NCI-H2196 (cell line): ENCODE results near the gene KCNK16.

Source experiments
- DNase-seq: peaks from one replicate; lab custom pipeline; 2025; ENCODE audit not compliant: unreplicated experiment; lab: John Stamatoyannopoulos, UW

KCNK16 gene

DNA sequence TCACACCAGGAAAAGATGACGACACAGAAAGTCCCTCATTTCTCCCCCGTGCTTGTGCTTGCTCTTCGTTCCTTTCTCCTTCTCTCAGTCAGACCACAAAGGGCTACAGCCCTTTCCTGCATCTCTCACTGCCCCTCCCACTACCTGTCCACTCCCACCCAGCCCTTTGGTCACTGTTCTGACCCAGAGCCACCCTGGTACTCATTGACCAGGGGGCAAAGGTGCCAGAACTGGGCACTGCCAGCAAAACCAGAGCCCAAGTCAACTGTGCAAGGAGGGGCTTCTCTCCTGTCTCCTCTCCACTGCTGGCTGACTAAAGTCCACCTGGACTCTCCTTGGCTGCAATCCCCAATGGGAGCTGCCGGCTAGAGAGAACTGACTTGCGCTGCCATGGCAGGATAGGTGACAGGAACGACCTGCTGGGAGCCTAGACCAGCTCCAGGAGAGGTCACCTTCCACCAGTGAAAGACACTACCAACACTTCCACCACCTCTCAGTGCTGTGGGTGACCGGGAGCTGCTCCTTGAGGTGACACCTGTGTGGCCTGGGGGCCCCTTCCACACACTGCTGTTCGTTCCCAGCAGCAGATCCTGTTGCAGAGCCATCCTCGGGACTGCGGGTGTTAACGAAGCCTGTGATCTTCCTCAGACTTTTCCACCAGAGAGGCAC is 41.1 kb downstream of the KCNK16 start:
- no peak for DNase-seq

DNA sequence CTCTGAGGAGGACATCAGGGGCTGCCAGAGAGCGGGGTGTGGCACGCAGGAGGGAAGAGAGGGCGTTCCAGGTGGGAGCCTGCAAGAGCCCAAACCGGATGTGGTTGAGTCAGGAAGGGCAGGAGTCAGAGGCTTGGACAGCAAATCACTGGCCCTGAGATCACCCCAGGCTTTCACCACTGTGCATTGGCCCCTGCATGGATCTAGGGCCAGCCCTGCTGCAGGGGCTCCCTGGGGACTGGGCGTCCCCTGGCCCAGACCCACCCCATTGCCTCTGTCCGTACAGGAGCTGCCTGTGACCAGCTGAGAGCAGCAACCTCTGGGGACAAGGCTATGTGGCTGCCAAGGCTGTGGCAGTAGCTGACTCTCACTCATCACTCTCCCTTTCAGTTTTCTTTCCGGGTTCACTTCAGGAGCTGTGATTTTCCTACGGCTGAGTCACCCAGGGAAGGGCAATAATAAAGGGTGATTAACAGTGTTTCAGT is 42.2 kb downstream of the KCNK16 start:
- DNase-seq, result no peak

DNA sequence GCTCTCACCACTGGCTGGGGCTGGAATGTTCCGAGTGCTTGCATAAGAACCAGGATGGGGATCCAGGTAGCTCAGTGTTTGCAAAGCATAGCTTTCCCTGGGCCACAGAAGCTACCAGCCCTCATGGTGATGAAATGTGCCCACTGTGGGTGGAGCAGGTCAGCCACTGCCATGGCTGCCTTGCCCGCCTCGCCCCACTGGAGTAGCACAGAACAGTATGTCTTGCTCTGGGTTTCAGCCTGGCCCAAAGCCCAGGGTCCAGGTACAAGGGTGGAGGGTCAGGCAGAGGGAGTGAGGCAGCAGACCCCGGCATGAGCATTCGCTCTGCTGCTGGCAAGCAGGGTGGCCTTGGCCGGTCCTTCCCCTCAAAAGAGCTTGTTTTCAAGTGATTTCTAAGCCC is 43.0 kb downstream of the KCNK16 start:
- DNase-seq, result no peak

DNA sequence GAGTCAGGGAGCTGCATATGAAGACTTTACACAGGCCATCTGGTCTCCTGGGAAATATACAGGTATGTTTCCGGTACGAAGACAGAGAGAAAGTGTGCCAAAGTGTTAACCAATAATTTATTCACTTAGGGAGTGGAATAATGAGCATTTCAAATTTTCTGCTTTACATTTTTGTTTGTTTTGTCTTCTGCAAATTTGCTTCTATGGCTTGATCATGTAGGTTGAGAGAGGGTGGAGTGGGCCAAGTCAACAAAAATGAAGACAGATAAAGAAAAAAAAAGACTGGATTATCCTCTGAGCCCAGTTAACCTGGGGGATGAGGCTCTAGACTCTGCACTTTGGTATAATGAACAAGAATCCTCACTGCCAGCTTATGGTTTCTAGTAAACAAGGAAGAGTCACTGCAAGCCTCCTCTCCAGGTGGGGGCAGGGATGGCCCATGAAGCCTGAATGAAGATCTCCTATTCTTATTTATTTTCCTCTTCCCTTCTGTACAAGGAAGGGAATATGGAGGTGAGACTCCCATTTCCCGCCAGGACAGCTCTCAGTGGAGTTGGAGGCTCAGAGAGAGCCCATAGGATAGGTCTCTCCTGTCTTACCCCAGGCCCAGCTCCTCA is 46.0 kb downstream of the KCNK16 start:
- DNase-seq, result no peak

DNA sequence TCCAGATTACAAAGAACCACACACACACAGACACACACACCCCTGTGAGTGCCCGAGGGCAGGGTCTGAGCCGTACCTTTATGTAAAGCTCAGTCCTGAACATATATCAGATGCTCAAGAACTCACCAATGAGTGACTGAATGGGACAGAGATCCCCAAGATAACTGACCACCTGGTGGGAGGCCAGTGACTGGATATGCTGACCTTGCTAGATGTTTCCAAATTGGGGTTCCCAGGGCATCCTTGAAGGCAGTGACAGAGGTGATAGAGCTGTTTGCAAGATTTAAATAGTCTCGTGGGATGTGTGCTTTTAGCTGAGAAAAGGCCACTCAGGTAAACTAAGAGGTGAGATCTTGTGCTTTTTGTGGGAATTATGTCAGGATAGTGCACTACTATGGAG is 47.6 kb downstream of the KCNK16 start:
- DNase-seq, result no peak

DNA sequence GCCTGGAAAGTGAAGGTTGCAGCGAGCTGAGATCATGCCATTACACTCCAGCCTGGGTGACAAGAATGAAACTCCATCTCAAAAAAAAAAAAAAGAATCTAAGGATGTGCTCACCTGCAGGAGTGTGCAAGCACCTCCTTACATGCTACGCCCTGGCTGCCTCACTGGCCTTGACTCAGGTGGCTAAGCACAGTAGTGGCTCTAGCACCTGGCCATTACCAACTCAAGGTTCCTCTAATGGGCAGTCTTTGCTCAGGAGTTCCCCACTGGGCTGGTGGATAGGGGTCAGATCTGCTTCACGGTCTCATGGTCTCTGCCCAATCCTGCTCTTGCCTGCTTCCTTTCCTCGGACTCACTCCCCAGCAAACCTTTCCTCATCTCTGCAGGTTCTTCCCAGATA is 48.0 kb downstream of the KCNK16 start:
- no peak for DNase-seq

DNA sequence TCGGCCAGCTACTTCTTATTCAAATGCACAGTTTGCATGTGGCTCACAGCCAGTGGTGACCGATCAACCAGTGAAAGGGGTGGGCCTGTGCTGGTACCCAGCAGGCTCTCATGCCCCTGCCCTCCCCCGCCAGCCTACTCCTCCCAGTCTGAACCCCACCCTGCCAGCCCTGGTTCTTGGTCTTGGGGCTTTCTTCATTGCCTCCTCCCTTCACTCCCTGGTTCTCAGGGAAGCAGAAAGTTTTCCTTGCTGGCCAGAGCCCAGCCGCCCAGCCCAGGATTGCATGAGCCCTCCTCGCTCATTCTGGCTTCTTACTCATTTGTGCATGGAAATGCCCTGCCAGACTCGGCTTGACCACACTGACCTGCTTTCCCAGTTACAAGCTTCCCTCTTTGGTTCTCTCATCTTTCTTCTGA is 49.1 kb downstream of the KCNK16 start:
- no peak for DNase-seq

DNA sequence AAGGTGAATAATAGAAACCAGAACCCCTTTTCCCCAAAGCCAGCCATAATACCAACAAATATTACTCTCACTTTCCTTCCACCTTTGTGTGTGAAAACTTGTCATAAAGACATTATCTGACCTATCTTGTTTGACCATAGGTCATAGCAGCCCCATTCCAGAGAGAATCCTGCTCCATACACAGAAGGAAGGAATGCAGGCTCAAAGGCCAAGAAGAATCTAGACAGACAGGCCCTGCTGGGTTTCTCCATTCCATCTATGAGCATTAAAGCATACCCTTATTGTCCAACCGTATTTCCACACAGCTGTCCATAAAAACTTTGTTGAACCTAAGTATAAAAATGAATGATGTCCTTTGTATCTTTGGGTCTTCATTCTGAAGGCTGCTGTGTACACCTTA is 52.5 kb downstream of the KCNK16 start:
- DNase-seq, result no peak

DNA sequence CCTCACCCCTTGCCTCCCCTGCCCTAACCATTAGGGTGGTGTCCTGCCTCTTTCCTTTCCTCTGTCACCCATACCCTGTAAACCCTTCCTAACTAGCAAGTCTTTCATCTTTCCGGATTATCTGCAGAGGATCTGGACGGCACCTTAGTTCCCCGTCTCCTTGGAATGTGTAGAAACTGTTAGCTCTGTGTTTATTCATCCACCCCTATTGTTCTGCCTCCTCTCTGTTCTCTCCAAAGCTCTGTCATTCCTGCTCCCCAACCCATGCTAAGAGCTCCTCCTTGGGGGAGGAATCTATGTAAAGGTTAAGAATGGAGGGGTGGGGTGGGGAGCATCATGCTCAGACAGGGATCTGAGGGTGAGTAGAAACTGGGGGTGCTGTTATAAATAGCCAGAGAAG is 53.8 kb downstream of the KCNK16 start:
- DNase-seq, result no peak

DNA sequence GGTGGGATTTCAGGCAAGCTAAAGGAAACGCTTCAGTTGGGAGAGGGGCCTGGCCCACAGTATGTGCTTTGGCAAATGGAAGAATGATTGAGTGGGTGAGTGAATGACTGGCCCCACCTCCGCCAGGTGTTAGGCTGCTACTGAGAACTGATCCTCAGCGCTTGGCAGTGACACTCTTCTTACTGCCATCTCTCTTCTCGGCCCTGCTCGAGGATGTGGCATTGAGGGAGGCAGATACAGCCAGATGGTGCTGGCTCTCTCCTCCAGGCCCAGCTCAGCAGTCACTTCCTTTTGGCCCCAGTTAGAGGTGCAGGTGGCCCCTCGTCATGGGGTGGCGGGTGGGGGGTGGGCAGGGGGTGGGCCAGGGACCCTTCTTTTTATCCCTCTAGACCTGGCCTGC is 54.3 kb downstream of the KCNK16 start:
- DNase-seq, result no peak

DNA sequence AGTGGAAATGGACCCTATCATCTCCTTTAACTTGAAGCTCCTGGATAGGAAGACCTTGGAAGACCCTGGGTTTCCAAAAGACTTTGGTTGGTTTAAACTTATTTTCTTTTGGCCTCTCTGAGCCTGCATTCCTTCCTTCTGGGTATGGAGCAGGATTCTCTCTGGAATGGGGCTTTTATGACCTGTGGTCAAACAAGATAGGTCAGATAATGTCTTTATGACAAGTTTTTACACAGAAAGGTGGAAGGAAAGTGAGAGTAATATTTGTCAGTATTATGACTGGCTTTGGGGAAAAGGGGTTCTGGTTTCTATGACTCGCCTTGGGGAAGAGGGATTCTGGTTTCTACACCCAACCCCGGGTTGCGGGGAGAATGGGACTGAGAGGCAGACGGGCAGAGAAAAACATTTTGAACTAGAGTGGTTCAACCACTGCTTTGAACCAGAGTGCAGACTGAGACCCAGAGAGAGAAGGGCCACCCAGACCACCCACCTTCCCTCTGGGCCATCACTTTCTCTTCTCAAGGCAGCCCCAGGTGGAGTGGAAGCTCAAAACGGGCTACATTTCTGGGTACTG is 55.6 kb downstream of the KCNK16 start:
- no peak for DNase-seq

DNA sequence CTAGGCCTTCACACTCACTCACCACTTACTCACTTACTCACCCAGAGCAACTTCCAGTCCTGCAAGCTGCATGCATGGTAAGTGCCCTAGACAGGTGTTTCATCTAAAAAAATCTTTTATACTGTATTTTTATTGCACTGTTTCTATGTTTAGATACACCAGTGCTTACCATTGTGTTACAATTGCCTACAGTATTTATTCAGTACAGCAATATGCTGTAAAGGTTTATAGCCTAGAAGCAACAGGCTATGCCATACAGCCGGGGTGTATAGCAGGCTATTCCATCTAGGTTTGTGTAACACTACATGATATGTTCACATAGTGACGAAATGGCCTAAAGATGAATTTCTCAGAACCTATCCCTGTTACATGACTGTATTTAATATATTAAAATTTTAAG is 56.1 kb downstream of the KCNK16 start:
- no peak for DNase-seq
